ENCODE measurements around the gene FAM9C.

The FAM9C gene

DNA sequence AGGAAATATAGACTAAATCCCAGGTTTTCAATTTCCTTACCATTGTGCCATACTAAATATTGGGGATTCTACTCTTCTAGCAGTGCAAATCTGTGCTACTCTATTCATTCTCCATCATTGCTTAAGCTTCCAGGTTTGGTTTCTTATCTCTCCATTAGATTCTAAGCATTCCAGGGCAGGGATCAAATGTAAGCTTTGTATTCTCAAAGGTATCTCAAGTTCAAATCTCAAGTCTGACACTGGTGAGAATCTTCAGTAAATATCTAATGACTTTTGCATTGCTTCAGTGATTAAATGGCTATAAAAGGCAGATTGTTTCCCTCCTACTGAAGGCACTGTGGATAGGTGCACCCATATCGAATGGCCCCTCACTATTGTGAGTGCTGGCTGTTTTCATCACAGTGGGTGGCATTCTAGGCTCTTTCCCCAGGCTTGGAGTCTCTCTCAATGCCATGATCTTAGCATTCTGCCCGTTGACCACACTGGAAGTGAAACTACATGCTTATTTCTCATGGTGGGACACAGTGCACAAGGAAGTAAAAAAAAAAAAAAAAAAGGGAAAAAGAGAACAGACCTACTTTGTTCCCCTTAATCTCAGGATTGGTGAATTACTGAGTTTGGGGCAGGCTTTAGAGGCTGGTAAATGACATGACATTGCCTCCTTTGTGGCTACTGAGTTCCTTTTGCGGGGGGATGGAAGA is 28.7 kb downstream of the FAM9C start:
- DNase-seq, result no peak
- H3K9me3 ChIP-seq (ENCODE audit: severe bottlenecking), result no peaks in the 10 kb centered on the region
- H3K4me3 ChIP-seq (ENCODE audit: low read depth, low read length), result no peak overlapping the region
- no peak overlapping the region for H3K27ac ChIP-seq
- TF ChIP-seq, protein P1, sequence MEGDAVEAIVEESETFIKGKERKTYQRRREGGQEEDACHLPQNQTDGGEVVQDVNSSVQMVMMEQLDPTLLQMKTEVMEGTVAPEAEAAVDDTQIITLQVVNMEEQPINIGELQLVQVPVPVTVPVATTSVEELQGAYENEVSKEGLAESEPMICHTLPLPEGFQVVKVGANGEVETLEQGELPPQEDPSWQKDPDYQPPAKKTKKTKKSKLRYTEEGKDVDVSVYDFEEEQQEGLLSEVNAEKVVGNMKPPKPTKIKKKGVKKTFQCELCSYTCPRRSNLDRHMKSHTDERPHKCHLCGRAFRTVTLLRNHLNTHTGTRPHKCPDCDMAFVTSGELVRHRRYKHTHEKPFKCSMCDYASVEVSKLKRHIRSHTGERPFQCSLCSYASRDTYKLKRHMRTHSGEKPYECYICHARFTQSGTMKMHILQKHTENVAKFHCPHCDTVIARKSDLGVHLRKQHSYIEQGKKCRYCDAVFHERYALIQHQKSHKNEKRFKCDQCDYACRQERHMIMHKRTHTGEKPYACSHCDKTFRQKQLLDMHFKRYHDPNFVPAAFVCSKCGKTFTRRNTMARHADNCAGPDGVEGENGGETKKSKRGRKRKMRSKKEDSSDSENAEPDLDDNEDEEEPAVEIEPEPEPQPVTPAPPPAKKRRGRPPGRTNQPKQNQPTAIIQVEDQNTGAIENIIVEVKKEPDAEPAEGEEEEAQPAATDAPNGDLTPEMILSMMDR (IDR thresholded peaks at IDR 0.05; ENCODE audit: low read depth, low read length), result no peak
- no peaks in the 10 kb centered on the region for H3K27me3 ChIP-seq (ENCODE audit: insufficient read depth, low read depth, severe bottlenecking)
- no peaks in the 10 kb centered on the region for H3K36me3 ChIP-seq

DNA sequence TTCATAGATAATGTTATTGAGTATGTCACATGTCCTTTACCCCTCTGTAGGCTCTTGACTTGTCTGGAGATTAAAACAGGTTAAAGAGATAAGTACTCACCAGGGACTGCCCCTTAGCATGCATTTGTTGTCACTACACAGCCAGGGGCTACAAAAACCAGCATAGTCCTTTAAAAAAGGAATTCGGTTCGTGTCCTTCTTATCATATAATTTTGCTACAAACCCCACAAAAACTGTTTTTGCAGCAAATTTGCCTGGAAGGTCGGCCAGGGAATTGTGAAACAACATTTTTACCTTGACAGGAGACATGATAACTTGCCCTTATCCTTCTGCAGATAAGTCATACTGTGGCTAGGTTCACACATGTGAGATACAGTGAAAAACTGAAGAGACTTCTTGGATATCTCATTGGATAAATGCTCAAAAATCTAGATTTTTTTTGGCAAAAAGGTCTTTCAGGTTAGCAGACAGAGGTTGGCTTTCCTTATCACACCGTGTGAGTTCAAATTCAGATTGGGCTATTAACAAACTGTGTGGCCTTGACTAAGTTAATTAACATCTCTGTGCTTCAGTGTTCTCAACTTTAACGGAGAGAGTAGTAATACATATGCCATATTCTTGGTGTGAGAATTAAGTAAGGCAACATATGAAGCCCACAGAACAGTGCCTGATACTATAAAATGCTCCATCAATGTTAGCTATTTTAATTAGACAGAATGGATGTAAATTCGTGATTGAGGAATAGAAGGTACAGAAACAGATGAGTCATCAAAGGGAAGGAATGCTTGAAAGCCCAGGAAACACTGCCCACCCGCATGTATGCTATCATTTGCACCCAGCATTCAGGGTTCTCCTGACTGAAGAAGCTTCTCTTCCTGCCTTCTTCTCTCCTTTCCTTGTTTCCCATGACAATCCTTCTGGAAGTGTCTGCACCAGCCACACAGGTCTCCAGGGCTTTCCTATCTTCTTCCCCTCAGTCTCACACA is 30.0 kb downstream of the FAM9C start:
- Histone ChIP-seq H3K27ac (no peak overlapping the region), H3K9me3 (ENCODE audit: severe bottlenecking) (no peaks in the 10 kb centered on the region), H3K4me3 (ENCODE audit: low read depth, low read length) (no peak overlapping the region), H3K27me3 (ENCODE audit: insufficient read depth, low read depth, severe bottlenecking) (no peaks in the 10 kb centered on the region), H3K36me3 (no peaks in the 10 kb centered on the region)
- DNase-seq, result no peak
- TF ChIP-seq, protein P1 (IDR thresholded peaks at IDR 0.05; ENCODE audit: low read depth, low read length), result no peak

DNA sequence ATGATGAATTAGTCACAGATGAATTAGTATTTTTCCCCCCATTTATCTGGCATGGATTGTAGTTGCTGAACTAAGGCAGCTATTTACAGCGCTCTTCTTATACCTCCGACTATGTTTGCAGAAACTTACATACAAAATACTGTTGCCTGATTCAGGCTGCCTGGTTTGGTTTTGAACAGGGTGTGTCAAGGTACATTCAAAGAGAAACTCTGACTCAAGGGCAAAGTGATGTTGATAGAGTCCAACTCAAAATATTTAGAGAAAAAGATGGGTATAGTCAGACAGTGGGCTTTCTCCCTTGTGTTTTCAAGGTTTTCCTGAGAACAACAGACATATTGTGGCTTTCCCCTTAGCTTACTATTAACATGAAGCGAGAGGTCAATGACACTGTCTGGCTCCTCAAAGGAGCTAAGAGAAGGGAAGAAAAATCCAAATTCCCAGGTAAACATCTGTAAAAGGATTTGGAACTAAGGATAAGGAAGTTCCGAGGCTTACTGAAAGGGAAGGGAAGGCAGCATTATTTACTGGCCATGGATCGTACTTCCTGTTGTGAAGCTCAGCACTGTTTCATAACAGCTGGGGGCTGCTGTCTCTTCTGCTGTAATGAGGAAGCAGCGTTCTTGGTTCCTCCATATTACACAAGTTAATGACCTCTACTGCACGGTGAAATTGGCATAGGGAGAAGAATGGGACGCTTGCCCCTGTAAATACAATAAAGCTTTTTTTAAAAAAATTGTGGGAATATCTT is 30.9 kb downstream of the FAM9C start:
- no peak overlapping the region for H3K27ac ChIP-seq
- DNase-seq, result no peak

DNA sequence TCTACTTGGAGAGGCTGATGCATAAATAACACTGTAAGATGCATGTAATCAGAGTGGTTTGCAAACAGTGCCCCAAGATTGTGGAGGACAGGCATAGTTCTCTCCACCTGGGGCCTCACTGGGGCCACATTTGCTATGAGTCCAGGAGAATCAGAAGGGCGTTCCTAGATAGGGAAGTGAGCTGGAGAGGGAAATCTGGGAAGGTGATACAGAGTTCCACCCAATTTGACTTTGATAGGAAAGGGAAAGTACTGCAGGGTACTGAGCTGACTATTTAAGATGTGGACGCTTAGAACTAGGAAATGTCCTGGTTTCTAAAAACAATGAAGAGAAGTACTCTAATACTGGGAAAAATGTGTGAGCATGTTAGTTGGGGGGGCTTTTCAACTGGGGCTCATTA is 33.9 kb downstream of the FAM9C start:
- TF ChIP-seq, protein P1 (IDR thresholded peaks at IDR 0.05; ENCODE audit: low read depth, low read length), result no peak
- no peaks in the 10 kb centered on the region for H3K36me3 ChIP-seq
- no peak for DNase-seq
- no peaks in the 10 kb centered on the region for H3K9me3 ChIP-seq (ENCODE audit: severe bottlenecking)
- H3K4me3 ChIP-seq (ENCODE audit: low read depth, low read length), result no peak overlapping the region
- no peaks in the 10 kb centered on the region for H3K27me3 ChIP-seq (ENCODE audit: insufficient read depth, low read depth, severe bottlenecking)
- no peak overlapping the region for H3K27ac ChIP-seq

More for the DNA sequence above, 30.9 kb downstream of the FAM9C start:
- Histone ChIP-seq H3K9me3 (ENCODE audit: severe bottlenecking) (no peaks in the 10 kb centered on the region), H3K4me3 (ENCODE audit: low read depth, low read length) (no peak overlapping the region), H3K27me3 (ENCODE audit: insufficient read depth, low read depth, severe bottlenecking) (no peaks in the 10 kb centered on the region), H3K36me3 (no peaks in the 10 kb centered on the region)
- TF ChIP-seq, protein P1 (IDR thresholded peaks at IDR 0.05; ENCODE audit: low read depth, low read length), result no peak

DNA sequence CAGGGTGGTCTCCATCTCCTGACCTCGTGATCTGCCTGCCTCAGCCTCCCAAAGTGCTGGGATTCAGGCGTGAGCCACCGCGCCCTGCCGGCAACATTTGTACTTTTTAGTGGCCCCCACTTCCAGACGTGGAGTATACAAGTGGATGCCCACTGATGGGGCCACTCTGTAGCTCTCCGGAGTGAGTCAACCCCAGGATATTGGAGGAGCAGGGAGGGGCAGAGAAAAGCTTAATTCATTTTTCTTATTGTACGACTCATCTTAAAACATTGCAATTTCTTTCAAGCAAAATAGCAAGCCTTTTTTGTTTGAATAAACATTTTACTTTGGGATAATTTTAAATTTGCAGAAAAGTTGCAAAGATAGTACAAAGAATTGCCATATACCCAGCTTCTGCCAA is 34.6 kb downstream of the FAM9C start:
- Histone ChIP-seq H3K4me3 (ENCODE audit: low read depth, low read length) (no peak overlapping the region), H3K27ac (no peak overlapping the region), H3K36me3 (no peaks in the 10 kb centered on the region), H3K9me3 (ENCODE audit: severe bottlenecking) (no peaks in the 10 kb centered on the region), H3K27me3 (ENCODE audit: insufficient read depth, low read depth, severe bottlenecking) (no peaks in the 10 kb centered on the region)
- TF ChIP-seq, protein P1 (IDR thresholded peaks at IDR 0.05; ENCODE audit: low read depth, low read length), result no peak
- DNase-seq, result no peak
